Spleen (tissue), 11 donors: ENCODE results near the gene ARL6IP4. TPM values are rescaled to one million over a fixed set of nuclear protein-coding genes. Genes with fewer than 3 reads are reported as not detected.

Experiments used
- DNase-seq: peaks from one replicate; pipeline ENCODE4 v3.0.0-alpha.2; 2020
- H3K27ac ChIP-seq, 8 donors: fragments of 200-600 bp; sonication (generic) in 7 of 8; 1 replicate in 4 of 8; 2 replicates in 4 of 8; pipeline versions ENCODE4 v1.5.0 to v1.8.0; 2016 to 2021; ENCODE audit warnings: inconsistent platforms in 4 of 8, mild to moderate bottlenecking in 4 of 8, moderate library complexity in 1 of 8
- H3K27me3 ChIP-seq, 7 donors: fragments of 200-600 bp; sonication (generic) in 6 of 7; replicated peaks in 1 of 7; 1 replicate in 4 of 7; 2 replicates in 3 of 7; pipeline versions ENCODE4 v1.5.0 to v1.8.0; 2016 to 2021; ENCODE audit warnings: inconsistent platforms in 3 of 7, mild to moderate bottlenecking in 1 of 7
- H3K36me3 ChIP-seq, 6 donors: fragments of 200-600 bp; sonication (generic) in 5 of 6; 1 replicate in 4 of 6; 2 replicates in 2 of 6; pipeline versions ENCODE4 v1.5.0 to v1.8.0; 2016 to 2021; ENCODE audit warnings: inconsistent platforms in 2 of 6
- H3K4me1 ChIP-seq, 6 donors: fragments of 200-600 bp; sonication (generic) in 5 of 6; 1 replicate in 3 of 6; 2 replicates in 3 of 6; pipeline versions ENCODE4 v1.5.0 to v1.8.0; 2016 to 2021; ENCODE audit warnings: inconsistent platforms in 3 of 6
- H3K4me3 ChIP-seq, 8 donors: fragments of 200-600 bp; sonication (generic) in 7 of 8; 1 replicate in 4 of 8; 2 replicates in 4 of 8; pipeline versions ENCODE4 v1.5.0 to v1.8.0; 2016 to 2021; ENCODE audit warnings: inconsistent platforms in 4 of 8, mild to moderate bottlenecking in 4 of 8, moderate library complexity in 2 of 8
- H3K9me3 ChIP-seq, 8 donors: fragments of 200-600 bp; sonication (generic) in 7 of 8; 1 replicate in 4 of 8; 2 replicates in 4 of 8; pipeline versions ENCODE4 v1.5.0 to v1.8.0; 2016 to 2021; ENCODE audit warnings: inconsistent platforms in 4 of 8
- CTCF ChIP-seq, 11 experiments: fragments of 200-600 bp in 7 of 11; fragments of 450-650 bp in 4 of 11; sonication (generic) in 4 of 11; IDR thresholded peaks in 8 of 11; conservative IDR thresholded peaks in 3 of 11; 1 replicate in 7 of 11; 2 replicates in 4 of 11; pipeline versions ENCODE4 v1.4.0 to v1.8.0; 2016 to 2021; ENCODE audit warnings: antibody characterized with exemption in 11 of 11, inconsistent platforms in 4 of 11, mild to moderate bottlenecking in 1 of 11
- POLR2A ChIP-seq, 3 donors: fragments of 450-650 bp; IDR thresholded peaks; one replicate each; pipeline ENCODE4 v1.5.1; 2017; ENCODE audit warnings: antibody characterized with exemption in 3 of 3, mild to moderate bottlenecking in 1 of 3
- POLR2AphosphoS5 ChIP-seq, 3 donors: sonication (generic); formaldehyde crosslinking; IDR thresholded peaks; one replicate each; pipeline ENCODE4 v1.5.1; 2017; ENCODE audit warnings: antibody characterized with exemption in 3 of 3
- WGBS, 5 donors: extraction: QIAGEN DNeasy Blood & Tissue Kit in 3 of 5; methylation state at CpG; one replicate each; pipeline versions ENCODE4 v1.1.5 to v1.1.7; 2013 to 2018; 5-methylcytosine and 5-hydroxymethylcytosine counted together
- intact Hi-C: fragments of 100-400 bp; cut with DNase I; formaldehyde crosslinking; loops from one replicate; pipeline ENCODE4 v1.15.0; 2023; ENCODE audit warnings: low total_unique reads
- polyA plus RNA-seq, 3 donors: library from polyadenylated mRNA; stranded (reverse); fragments of 200-250 nt; gene quantifications; one replicate each; pipeline ENCODE4 v1.2.1, GENCODE V29; 2013
- total RNA-seq, 7 donors: library from RNA; depleted of rRNA in 3 of 7; stranded (reverse); fragments of >200 nt in 3 of 7; fragmentation: NEBNext Ultra II Directional in 4 of 7; extraction: Animal tissue kit (Norgen Biotek cat#: 25700) in 4 of 7; gene quantifications; one replicate each; pipeline versions ENCODE4 v1.1.0 to v1.2.1, GENCODE V29; 2016 to 2021
- donor health status: healthy with polysubstance abuse.
- donor health status: DM: no; HTN: no; CAD: no; lungs with moderate emphysema.
- donor health status: DM: no; HTN: no; CAD: no.
- donor health status: Bipolar disorder and iron deficiency.
- donor health status: healthy.
- donor health status: DM: no; HTN: no; CAD: no.
- donor health status: DM: yes; HTN: yes; CAD: no.

Gene ARL6IP4
- total and polyA plus RNA-seq, 10 donors, result 150 to 419 (median 197) TPM

GRCh38 chr12:122948605-122949004 lies 31.9 kb upstream of the ARL6IP4 start:
- Histone ChIP-seq H3K27me3 (no peaks in the 10 kb centered on the region), H3K9me3 (no peaks in the 10 kb centered on the region), H3K27ac (no peak overlapping the region), H3K4me3 (no peak overlapping the region), H3K36me3 (no peaks in the 10 kb centered on the region), H3K4me1 (peaks cover 3 to 51% (median 24%) of the 10 kb centered on the region in 6 donors)
- DNase-seq, result no peak
- intact Hi-C loops, result no loop called here
- WGBS, 5 donors, result 82 to 98% (median 88%) methylated on average over 8 to 14 of the region's 14 CpGs
- TF ChIP-seq POLR2A (IDR thresholded peaks at IDR 0.05) (no peak), POLR2AphosphoS5 (IDR thresholded peaks at IDR 0.05) (no peak), CTCF (IDR thresholded peaks at IDR 0.05 in 8 of 11, conservative IDR thresholded peaks at IDR 0.05 in 3 of 11) (no peak)

- Histone ChIP-seq H3K4me3 (no peak overlapping the region), H3K27me3 (no peaks in the 10 kb centered on the region), H3K27ac (no peak overlapping the region), H3K36me3 (no peaks in the 10 kb centered on the region), H3K4me1 (peaks cover 3 to 45% (median 22%) of the 10 kb centered on the region in 6 donors), H3K9me3 (no peaks in the 10 kb centered on the region)
- intact Hi-C loops, result no loop called here
- TF ChIP-seq CTCF (IDR thresholded peaks at IDR 0.05 in 8 of 11, conservative IDR thresholded peaks at IDR 0.05 in 3 of 11), result no peak
- no peak for TF ChIP-seq POLR2A (IDR thresholded peaks at IDR 0.05)
- TF ChIP-seq POLR2AphosphoS5 (IDR thresholded peaks at IDR 0.05), result no peak
- no peak for DNase-seq
- 91 to 97% (median 94%) methylated on average over 8 of the region's 8 CpGs for WGBS, 5 donors
Observed at GRCh38 chr12:122949405-122949804, 31.1 kb upstream of the ARL6IP4 start.

GRCh38 chr12:122949816-122950675 lies 30.4 kb upstream of the ARL6IP4 start:
- Histone ChIP-seq H3K4me1 (peaks cover 3 to 45% (median 22%) of the 10 kb centered on the region in 6 donors), H3K27me3 (no peaks in the 10 kb centered on the region), H3K4me3 (no peak overlapping the region), H3K9me3 (no peaks in the 10 kb centered on the region), H3K36me3 (no peaks in the 10 kb centered on the region), H3K27ac (no peak overlapping the region)
- WGBS, 5 donors, result 83 to 94% (median 90%) methylated on average over 16 to 27 of the region's 27 CpGs
- intact Hi-C loops, result no loop called here
- TF ChIP-seq CTCF (IDR thresholded peaks at IDR 0.05 in 8 of 11, conservative IDR thresholded peaks at IDR 0.05 in 3 of 11) (no peak), POLR2AphosphoS5 (IDR thresholded peaks at IDR 0.05) (no peak), POLR2A (IDR thresholded peaks at IDR 0.05) (no peak)
- DNase-seq, result no peak

- WGBS, 5 donors, result 86 to 92% (median 88%) methylated on average over 9 of the region's 9 CpGs
- peaks cover 3 to 40% (median 20%) of the 10 kb centered on the region in 6 donors for H3K4me1 ChIP-seq
- DNase-seq, result no peak
- H3K27ac ChIP-seq, result no peak overlapping the region
- H3K4me3 ChIP-seq, result no peak overlapping the region
- H3K9me3 ChIP-seq, result no peaks in the 10 kb centered on the region
- TF ChIP-seq POLR2AphosphoS5 (IDR thresholded peaks at IDR 0.05) (no peak), POLR2A (IDR thresholded peaks at IDR 0.05) (no peak), CTCF (IDR thresholded peaks at IDR 0.05 in 8 of 11, conservative IDR thresholded peaks at IDR 0.05 in 3 of 11) (no peak)
- intact Hi-C loops, result no loop called here
- no peaks in the 10 kb centered on the region for H3K27me3 ChIP-seq
- no peaks in the 10 kb centered on the region for H3K36me3 ChIP-seq
Observed at GRCh38 chr12:122951406-122951805, 29.1 kb upstream of the ARL6IP4 start.
